Measurements from ENCODE around the gene APOC3.
"Not testable (repeated sequence)": the region's sequence is repeated elsewhere in the genome, so short reads cannot be mapped to it uniquely, and the experiment has no call there.

The APOC3 gene

DNA sequence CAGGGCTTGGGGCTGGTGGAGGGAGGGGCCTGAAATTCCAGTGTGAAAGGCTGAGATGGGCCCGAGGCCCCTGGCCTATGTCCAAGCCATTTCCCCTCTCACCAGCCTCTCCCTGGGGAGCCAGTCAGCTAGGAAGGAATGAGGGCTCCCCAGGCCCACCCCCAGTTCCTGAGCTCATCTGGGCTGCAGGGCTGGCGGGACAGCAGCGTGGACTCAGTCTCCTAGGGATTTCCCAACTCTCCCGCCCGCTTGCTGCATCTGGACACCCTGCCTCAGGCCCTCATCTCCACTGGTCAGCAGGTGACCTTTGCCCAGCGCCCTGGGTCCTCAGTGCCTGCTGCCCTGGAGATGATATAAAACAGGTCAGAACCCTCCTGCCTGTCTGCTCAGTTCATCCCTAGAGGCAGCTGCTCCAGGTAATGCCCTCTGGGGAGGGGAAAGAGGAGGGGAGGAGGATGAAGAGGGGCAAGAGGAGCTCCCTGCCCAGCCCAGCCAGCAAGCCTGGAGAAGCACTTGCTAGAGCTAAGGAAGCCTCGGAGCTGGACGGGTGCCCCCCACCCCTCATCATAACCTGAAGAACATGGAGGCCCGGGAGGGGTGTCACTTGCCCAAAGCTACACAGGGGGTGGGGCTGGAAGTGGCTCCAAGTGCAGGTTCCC is at the start of gene APOC3:
APOC3 (plus strand) TSS at position 383 of the 659 bp plus-strand sequence. CDS start 676 bp downstream, outside the sequence.
- DNase-seq (ENCODE audit: low read depth in 2 of 2) = no peak

DNA sequence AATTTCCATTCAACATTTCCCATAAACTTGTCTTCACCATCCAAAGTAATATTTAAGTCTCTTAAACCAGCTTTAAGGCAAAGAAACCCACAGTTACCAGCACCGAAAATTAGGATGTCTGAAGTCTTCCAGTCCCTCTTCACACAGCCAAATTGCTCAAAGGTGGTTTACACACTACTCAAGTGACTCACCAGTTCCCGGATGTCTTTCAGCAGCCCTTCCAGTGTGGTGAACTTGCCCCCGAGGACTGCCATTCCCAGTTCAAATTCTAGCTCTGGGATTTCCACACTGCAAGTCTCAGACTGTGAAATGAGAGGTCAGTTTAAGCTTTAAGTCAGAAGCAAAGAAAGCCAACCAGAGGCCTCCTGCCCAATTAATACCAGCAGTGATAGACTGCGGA is 47.0 kb upstream of the APOC3 start:
- no peak for DNase-seq (ENCODE audit: low read depth in 2 of 2)

DNA sequence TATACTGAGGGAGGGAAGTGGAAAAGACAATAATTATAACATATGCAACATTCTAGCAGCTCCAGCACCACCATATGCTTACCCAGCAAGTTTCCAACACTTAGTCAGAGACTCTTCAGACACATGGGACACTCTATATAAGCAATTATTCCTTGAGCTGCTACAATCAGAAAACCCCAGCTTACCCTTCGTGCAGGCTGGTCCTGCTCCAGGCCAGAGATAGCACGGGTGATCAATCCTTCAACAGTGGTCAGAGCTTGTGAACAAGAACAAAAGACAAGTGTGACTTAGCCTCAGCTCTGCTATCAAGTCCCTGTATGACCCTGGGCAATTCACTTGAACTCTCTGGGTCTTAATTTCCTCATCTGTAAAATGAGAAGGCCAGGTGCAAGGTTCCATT is 43.4 kb upstream of the APOC3 start:
- no peak for DNase-seq (ENCODE audit: low read depth in 2 of 2)

DNA sequence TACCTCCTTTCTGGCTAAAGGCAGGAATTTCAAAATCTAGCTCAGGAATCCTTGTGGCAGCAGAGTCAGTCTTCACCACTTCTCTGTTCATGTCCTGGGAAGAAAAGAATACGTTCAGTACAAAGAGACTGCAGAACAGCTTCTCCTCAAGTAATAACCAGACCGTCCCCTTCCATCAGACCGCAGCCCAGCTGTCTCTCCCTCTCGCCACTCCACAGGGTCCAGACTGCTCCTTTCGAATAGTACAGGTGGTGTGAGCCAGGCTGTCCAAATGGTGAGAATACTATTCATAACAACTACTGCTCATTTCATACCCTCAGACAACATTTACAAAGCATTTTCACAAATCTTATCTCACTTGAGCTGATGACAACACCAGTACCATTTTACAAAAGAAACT is 42.7 kb upstream of the APOC3 start:
- DNase-seq (ENCODE audit: low read depth in 2 of 2) = no peak

DNA sequence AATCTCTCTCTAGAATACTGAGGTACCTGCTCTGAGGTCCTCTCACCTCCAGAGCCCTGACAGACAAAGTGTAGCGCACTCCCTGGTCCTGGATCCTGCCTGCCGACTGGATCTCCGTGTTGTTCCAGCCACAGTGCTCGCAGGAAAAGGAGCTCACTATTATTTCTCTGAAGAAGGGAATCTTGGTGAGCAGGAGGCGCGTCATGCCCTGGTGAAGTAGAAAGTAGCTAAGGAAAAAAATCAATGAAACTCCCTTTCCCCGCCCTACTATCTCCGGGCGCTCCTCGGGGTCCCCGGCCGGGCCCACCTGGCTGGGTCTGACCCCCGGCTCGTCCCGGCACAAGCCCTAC is 42.3 kb upstream of the APOC3 start:
- no peak for DNase-seq (ENCODE audit: low read depth in 2 of 2)

DNA sequence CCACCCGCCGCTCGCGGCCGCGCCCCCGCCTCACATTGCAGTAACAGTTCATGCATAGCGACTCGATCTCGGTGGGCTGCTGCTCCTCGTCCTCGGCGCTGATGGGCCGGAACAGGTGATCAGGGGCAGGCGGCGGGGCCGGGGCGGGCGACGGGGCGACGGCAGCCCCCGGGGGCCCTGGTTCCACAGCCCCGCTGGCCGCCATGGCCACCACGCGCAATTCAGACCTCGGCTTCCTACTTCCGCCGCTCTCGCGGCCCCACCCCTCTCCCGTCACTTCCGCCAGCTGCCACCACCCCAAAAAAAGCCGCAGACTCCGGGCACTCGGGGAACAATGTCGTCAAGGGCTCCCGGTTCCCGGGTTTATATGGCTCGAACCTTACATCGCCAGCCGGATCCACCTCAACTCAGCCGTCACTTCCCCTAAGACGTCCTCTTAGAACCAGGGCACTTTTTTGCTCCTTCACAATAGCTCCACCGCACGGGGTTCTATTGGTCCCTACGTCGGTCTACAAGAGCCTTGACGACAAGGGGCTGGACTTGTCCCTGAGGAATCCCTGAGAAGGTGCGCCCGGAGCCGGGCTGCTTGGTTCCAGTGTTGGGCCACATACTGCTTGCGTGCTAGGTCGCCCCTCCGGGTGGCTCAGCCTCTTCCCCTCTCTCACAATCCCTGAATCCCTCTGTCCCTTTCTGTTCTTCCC is 41.8 kb upstream of the APOC3 start, which contains the start of gene ZPR1:
ZPR1 (minus strand) TSS at position 238 of the 701 bp plus-strand sequence; CDS start at position 205, 33 bp downstream.
- peak; percentile 65 to 73 for DNase-seq (ENCODE audit: low read depth in 2 of 2)

DNA sequence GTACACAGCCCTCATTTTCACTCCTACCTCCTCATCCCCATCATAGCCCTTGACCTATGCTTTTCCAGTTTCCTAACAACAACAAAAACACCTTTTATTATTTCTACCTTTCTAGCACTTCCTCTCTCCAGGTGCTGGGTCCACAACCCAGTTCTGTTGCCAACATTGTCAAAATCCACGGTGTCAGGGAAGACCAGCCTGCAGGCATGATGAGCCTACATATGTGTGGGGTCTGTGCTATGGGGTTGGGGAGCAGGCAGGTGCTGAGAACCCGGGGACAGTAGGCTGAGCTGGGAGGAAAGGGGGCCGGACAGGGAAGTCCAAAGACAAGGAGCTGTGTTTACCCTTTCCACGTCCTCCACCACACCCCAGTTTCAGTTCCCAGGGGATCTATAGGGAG is 41.2 kb upstream of the APOC3 start:
- no peak for DNase-seq (ENCODE audit: low read depth in 2 of 2)

DNA sequence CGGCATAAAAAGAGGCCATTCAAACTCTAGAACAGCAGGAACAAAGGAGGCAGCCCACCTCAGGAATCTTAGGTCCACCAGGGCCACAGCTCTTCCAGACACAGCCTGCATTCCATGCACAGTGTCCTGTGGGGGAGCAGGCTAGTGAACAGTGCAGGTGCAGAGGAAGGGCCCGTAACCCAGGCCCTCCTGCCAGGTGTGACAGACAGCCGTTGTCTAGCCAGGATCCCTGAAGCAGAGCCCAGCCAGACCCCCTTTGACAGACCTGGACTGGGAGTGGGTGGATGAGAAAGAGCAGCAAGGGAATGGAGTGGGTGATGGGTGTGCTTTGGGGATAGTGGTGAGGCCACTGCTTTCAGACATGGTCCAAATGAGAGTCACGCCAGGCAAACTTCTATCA is 40.7 kb upstream of the APOC3 start:
- DNase-seq (ENCODE audit: low read depth in 2 of 2) = no peak

DNA sequence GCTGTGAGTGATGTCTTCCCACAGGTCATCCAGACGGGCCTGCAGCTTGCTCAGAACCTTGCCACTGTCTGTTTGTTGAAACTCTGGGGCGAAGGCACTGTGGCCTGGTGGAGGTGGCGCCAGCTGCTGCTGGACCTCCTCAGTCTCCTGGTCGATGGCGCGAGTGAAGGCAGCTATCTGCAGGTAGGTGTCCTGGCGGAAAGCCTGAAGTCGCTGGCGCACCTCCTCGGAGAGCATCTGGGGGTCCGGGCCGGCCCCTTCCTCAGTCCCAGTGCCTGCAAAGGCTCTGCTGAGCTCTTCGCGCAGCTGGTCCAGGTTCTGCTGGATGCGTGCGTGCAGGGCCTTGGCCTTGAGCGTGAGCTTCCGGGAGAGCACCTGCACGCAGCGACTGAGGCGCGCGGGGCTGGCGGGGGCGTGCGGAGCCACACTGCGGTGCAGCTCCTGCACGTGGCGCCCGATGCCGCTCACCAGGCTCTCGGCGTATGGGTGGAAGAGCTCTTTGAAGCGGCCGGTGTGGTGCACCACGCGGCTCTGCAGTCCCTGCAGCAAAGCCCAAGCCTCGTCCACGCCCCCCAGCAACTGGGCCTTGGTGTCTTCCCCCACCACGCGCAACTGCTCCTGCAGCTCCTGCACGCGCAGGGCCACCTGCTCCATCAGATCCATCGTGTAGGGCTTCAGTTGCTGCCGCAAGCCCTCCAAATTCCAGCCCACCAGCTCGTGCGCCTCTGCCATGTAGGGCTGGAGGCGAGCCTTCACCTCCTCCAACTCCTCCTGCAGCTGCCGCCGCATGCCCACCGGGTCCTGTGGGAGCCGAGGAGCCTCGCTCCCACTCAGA is 39.3 kb upstream of the APOC3 start:
- DNase-seq (ENCODE audit: low read depth in 2 of 2) = no peak

DNA sequence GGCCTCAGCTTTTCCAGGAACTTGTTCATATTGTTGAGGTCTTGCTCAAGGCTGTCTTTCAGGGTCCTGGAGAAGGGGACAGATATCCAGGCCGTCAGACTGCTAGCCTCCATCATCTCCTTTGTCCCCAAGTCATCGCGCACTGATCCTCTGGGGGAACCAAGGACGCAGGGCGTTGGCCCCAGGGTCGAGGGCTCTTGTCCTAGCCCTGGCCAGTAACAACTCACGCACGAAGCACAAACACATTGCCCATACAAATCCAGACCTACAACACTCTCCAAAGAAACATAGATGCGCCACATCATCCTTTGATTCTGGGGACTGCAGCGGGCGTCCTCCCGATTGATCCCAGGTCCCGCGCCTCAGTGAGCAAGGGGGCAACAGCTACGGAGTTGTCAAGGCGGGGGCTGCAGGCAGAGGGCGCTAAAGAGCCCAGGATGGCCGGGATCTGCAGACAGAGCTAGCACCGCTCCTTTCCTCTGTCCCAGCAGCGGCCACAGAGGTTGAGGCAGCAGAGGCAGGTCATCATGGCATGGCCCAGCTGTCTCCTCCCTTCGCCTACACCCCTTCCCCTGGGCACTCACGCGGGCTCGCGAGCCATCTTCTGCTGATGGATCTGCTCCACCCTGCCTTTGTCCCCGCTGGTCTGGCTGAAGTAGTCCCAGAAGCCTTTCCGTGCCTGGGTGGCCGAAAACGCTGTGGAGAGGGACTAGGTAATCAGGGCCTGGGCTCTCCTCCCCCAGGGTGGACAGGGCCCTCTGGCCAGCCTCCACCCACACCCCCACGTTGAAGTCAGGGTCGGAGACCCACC is 38.5 kb upstream of the APOC3 start:
- DNase-seq (ENCODE audit: low read depth in 2 of 2) = peak; percentile 28 to 74

DNA sequence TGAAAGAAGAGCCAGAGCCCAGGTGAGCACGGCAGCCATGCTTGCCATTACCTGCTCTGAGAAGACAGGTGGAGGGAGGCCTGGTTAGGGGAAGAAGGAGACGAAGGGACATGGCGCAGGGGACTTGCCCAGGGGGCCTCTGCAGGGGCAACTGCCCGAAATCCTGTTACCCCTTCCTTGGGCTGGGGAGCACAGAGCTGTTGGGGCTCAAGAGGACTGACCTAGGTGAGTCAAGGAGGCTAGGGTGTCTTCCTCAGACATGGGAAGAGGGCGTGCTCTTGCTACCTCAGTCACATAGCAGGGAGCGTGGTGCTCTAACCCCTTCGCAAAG is 37.9 kb upstream of the APOC3 start, which contains the start of gene APOA5:
APOA5 (minus strand) TSS at position 67 of the 331 bp plus-strand sequence; CDS start at position 48, 19 bp downstream.
- DNase-seq (ENCODE audit: low read depth in 2 of 2) = no peak

DNA sequence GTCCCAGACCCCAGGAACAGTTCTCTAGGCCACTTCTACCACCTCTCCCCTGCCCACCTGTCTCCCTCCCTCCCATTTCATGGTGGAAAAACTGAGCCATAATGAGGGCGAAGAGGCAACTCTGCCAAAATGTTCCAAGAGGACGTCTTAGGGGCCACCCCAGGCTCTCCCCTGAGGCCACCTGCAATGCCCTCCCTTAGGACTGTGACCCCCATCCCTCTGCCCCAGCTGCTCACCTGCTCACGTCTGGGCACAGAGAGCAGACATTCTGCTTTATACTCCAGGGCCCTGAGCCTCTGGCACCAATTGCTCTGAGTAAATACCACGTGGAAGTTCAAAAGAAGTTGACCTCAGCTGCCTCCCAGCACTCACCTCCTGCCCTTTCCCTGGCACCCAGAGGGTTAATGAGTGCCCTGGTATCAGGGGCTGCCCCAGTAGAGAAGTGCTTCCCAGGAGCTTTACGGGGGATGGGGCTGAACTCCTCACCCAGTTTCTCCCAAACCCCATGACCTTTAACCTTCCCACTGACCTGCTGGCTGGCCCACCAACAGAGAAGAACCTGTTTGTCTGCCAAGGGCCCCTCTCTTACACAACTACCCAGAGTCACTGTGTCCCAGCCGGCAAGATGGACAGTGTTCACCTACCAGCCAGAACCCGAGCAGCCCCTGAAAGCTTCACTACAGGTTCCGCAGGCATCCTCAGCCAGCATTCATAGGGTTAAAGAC is 37.4 kb upstream of the APOC3 start:
- no peak for DNase-seq (ENCODE audit: low read depth in 2 of 2)

DNA sequence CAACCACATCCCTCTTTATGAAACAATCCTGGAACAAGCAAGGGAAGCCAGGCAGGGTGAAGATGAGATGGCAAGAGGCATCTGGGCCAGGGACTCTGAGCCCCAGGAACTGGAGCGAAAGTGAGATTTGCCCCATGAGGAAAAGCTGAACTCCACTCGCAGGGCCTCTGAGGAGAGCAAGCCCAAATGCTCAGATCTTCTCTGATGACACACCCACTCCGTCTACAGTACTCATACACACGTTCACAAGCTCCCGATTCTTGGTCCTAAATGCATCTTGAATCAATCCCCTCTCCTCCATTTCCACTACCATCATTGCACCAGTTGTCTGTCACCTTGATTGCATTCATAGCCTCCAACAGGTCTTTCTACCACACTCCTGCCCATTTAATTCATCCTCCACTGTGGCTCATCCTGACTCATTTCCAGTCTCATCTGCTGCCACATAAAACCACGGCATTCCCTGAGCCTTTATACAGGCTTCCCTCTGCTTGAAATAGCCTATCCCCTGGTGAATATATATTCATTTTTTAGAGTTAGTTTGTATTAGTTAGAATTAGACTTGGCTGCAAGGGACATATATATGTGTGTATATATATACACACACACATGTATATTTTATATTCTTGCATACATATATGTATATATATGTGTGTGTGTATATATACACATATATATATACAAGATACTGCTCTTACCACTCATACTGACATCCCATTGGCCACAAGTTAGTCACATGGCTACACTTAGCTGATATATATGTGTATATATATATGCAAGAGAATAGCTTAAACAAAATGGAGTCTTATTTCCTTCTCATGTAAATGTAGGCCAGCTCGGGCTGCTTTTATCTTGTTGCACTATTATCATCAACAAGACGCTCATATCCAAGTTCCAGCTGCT is 36.6 kb upstream of the APOC3 start:
- no peak for DNase-seq (ENCODE audit: low read depth in 2 of 2)

DNA sequence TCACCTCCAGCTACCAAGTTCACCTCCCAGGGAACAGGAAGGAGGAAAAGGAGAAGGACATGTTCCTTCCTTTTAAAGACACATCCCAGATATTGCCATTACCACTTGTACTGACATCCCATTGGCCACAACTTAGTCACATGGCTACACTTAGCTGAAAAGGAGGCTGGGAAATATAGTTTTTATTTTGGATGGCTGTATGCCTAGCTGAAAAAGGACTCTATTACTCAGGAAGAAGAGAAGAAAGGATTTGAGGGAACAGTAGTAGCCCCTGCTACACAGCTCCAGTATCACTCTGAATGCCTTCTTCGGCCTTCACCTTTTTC is 36.0 kb upstream of the APOC3 start:
- DNase-seq (ENCODE audit: low read depth in 2 of 2) = no peak

DNA sequence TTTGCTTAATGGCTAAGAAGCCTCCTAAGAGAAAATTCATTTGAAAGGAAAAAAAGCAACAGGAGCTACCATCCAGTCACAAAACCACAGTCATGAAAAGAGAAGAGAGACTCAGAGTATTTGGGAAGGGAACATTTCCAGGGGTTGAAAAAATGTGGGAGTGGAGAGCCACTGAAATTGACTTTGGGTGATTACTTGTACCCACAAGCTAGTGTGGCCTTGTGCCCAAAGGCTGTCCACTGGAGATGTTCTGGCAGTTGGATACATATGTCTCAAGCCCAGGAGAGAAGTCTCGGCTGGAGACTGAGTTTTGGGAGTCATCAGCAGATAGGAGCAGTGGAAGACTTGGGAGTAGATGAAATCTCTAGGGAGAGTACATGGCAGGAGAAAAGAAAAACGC is 34.9 kb upstream of the APOC3 start:
- no peak for DNase-seq (ENCODE audit: low read depth in 2 of 2)

DNA sequence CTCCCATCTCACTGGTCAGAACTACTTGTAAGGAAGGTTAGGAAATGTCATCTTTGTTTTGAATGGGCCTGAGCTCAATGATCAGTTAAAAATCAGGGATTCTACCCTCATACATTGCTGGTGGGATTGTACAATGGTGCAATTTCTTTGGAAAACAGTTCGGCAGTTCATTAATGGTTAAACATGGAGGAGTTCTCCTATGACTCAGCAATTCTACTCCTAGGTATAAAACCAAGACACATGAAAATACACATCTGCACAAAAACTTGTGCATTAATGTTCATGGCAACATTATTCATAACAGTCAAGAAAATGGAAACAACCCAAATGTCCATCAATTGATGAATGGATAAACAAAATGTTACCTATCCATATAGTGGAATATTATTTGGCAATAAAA is 33.2 kb upstream of the APOC3 start:
- DNase-seq (ENCODE audit: low read depth in 2 of 2) = no peak

DNA sequence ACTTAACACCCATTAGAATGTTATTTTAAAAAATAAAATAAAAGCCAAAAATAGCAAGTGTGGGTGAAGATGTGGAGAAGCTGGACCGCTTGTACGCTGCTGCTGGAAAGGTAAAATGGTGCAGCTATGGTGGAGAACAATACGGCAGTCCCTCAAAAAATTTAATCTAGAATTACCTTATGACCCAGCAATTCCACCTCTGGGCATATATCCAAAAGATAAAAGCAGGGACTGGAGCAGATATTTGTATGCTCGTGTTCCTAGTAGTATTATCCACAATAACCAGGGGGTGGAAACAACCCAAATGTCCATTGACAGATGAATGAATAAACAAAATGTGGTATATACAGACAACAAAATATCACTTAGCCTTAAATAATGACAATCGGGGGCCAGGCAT is 31.9 kb upstream of the APOC3 start:
- DNase-seq (ENCODE audit: low read depth in 2 of 2) = no peak

DNA sequence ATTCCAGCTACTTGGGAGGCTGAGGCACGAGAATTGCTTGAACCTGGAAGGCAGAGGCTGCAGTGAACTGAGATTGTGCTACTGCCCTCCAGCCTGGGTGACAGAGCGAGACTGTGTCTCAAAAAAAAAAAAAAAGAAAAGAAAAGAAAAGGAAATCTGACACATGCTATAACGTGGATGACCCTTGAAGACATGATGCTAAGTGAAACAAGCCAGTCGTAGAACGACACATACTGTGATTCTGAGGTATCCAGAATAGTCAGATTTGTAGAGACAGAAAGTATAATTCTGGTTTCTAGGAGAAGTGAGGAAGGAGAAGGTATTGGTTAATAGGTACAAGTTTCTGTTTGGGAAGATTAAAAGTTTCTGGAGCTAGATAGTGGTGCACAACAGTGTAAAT is 31.3 kb upstream of the APOC3 start:
- no peak for DNase-seq (ENCODE audit: low read depth in 2 of 2)

DNA sequence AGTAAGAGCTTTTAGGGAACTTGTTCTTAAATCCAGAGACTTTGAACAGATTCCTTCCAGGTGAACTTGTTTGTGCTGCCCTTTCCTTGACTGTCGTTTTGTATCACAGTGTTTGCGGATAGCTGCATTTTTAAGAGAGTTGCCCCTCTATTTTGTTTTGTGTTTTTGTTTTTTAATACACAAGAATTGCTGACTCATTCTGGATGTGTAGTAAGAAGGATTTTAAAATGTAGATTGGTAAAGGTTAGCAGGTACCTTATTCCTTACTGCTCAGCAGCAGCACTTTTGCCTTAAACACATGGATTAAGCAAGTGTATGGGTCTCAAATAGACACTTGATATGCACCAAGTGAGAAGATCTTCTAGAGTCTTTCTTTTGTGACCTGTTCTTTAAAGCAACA is 29.1 kb upstream of the APOC3 start:
- no peak for DNase-seq (ENCODE audit: low read depth in 2 of 2)

DNA sequence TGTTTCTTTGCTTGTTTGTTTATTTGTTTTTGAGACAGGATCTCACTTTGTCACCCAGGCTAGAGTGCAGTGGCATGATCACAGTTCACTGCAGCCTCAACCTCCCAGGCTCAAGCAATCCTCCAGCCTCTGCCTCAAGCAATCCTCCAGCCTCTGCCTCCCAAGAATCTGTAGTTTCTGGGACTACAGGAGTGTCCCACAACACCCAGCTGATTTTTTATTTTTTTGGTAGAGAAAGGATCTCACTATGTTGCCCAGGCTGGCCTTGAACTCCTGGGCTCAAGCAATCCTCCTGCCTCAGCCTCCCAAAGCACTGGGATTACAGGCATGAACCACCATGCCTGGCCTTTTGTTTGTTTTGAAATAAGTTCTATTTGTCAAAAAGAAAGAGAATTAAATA is 28.0 kb upstream of the APOC3 start:
- DNase-seq (ENCODE audit: low read depth in 2 of 2) = not testable (repeated sequence)

Measured in stimulated activated CD4-positive, alpha-beta T cell treated with anti-CD3 and anti-CD28 coated beads, Interleukin-15, amount 100 ng/mL, for 48 hours (primary cell).